Astrocyte (in vitro differentiated cells and primary cell): ENCODE measurements around the gene EXOSC2. TPM values are rescaled to one million over a fixed set of nuclear protein-coding genes. Genes with fewer than 3 reads are reported as not detected.
"Not testable (repeated sequence)": the region's sequence is repeated elsewhere in the genome, so short reads cannot be mapped to it uniquely, and the experiment has no call there.

Source experiments
- DNase-seq: peaks from one replicate; pipeline ENCODE4 v3.0.0-alpha.2; 2010; ENCODE audit warnings: low read depth
- FAIRE-seq: peaks from 2 replicates; lab custom pipeline; 2011; peaks lifted over from hg19 to GRCh38; lab: Jason Lieb, UNC
- H2AFZ ChIP-seq: 2 replicates; pipeline ENCODE4 v1.6.0; 2012; ENCODE audit warnings: low read depth, low read length, inconsistent platforms
- H3K27ac ChIP-seq: 2 replicates; pipeline ENCODE4 v1.5.1; 2011; ENCODE audit warnings: low read depth, low read length, inconsistent platforms
- H3K27me3 ChIP-seq: 2 replicates; pipeline ENCODE4 v1.6.0; 2011; ENCODE audit warnings: low read length, inconsistent platforms; ENCODE audit not compliant: insufficient read depth
- H3K36me3 ChIP-seq: 2 replicates; pipeline ENCODE4 v1.5.1; 2011; ENCODE audit warnings: low read length, inconsistent platforms; ENCODE audit not compliant: insufficient read depth
- H3K4me1 ChIP-seq: 2 replicates; pipeline ENCODE4 v1.5.1; 2011; ENCODE audit warnings: low read length, inconsistent platforms; ENCODE audit not compliant: insufficient read depth
- H3K4me2 ChIP-seq: 2 replicates; pipeline ENCODE4 v1.6.0; 2012; ENCODE audit warnings: low read length, inconsistent platforms
- H3K4me3 ChIP-seq: 2 replicates; pipeline ENCODE4 v1.5.1; 2011; ENCODE audit warnings: low read depth, mild to moderate bottlenecking, low read length, inconsistent platforms; ENCODE audit not compliant: insufficient read depth
- H3K79me2 ChIP-seq: 2 replicates; pipeline ENCODE4 v1.6.0; 2012; ENCODE audit warnings: mild to moderate bottlenecking, low read length, inconsistent platforms; ENCODE audit not compliant: insufficient read depth
- H3K9ac ChIP-seq: 2 replicates; pipeline ENCODE4 v1.6.0; 2012; ENCODE audit warnings: mild to moderate bottlenecking, low read length, inconsistent platforms
- H3K9me3 ChIP-seq: 2 replicates; pipeline ENCODE4 v1.5.1; 2012; ENCODE audit warnings: low read depth, mild to moderate bottlenecking, low read length, inconsistent platforms; ENCODE audit not compliant: insufficient read depth
- H4K20me1 ChIP-seq: 2 replicates; pipeline ENCODE4 v1.6.0; 2012; ENCODE audit warnings: low read length, inconsistent platforms; ENCODE audit not compliant: insufficient read depth
- H3K27ac Mint-ChIP-seq: one replicate; pipeline ENCODE4 v1.8.0; 2021; ENCODE audit warnings: mild to moderate bottlenecking, mixed read lengths; ENCODE audit not compliant: unreplicated experiment
- H3K27me3 Mint-ChIP-seq: one replicate; pipeline ENCODE4 v1.8.0; 2021; ENCODE audit warnings: low read depth, mixed read lengths; ENCODE audit not compliant: unreplicated experiment
- H3K36me3 Mint-ChIP-seq: one replicate; pipeline ENCODE4 v1.8.0; 2021; ENCODE audit warnings: low read depth, mixed read lengths; ENCODE audit not compliant: unreplicated experiment
- H3K4me1 Mint-ChIP-seq: one replicate; pipeline ENCODE4 v1.8.0; 2021; ENCODE audit warnings: low read depth, mixed read lengths; ENCODE audit not compliant: unreplicated experiment
- H3K4me3 Mint-ChIP-seq: one replicate; pipeline ENCODE4 v1.8.0; 2021; ENCODE audit warnings: mild to moderate bottlenecking, moderate library complexity, mixed read lengths; ENCODE audit not compliant: unreplicated experiment
- H3K9me3 Mint-ChIP-seq: one replicate; pipeline ENCODE4 v1.8.0; 2021; ENCODE audit warnings: mild to moderate bottlenecking, mixed read lengths; ENCODE audit not compliant: unreplicated experiment
- EZH2 ChIP-seq: IDR thresholded peaks from 2 replicates; pipeline ENCODE4 v1.6.1; 2012; ENCODE audit warnings: mild to moderate bottlenecking, low read length, inconsistent platforms; ENCODE audit not compliant: insufficient read depth
- total RNA-seq: library from RNA; stranded (reverse); gene quantifications from 2 replicates; pipeline ENCODE4 v1.2.1, GENCODE V29; 2021
- TF ChIP-seq, protein P1 (sequence below): IDR thresholded peaks from 2 replicates; pipeline ENCODE4 v1.5.1; 2011; ENCODE audit warnings: low read depth, mild to moderate bottlenecking, inconsistent platforms, low read length, moderate library complexity; ENCODE audit not compliant: insufficient read depth

EXOSC2 gene
- total RNA-seq, 1 donor from 2014 or later, result 28.1 TPM

DNA sequence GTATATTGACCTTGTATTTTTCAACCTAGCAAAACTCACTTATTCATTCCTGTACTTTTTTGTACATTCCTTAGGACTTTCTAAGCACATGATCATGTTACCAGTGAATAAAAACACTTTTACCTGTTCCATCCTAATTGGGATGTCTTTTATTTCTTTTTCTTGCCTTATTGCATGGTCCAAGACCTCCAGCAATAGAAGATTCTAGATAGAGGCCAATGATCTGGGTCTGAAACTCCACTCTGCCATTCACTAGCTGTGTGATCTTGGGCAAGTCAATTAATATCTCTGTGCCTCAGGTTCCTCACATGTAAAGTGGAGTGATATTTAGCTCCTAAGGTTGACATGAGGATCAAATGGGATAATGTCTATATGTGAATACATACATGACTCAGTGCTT is 8.5 kb upstream of the EXOSC2 start:
- H3K4me1 ChIP-seq, result peaks cover 12% of the 10 kb centered on the region
- no peak overlapping the region for H3K4me3 ChIP-seq
- H3K9ac ChIP-seq, result no peak overlapping the region
- Mint-ChIP-seq H3K36me3 (peaks cover 2% of the 10 kb centered on the region), H3K27ac (no peak overlapping the region), H3K4me1 (peaks cover 2% of the 10 kb centered on the region), H3K9me3 (no peaks in the 10 kb centered on the region), H3K27me3 (peaks cover 9% of the 10 kb centered on the region), H3K4me3 (no peak overlapping the region)
- no peaks in the 10 kb centered on the region for H4K20me1 ChIP-seq
- peaks cover 2% of the 10 kb centered on the region for H3K27me3 ChIP-seq
- no peaks in the 10 kb centered on the region for H3K79me2 ChIP-seq
- H3K4me2 ChIP-seq, result no peak overlapping the region
- FAIRE-seq, result no peak
- H2AFZ ChIP-seq, result no peak overlapping the region
- H3K9me3 ChIP-seq, result no peaks in the 10 kb centered on the region
- TF ChIP-seq, protein P1, sequence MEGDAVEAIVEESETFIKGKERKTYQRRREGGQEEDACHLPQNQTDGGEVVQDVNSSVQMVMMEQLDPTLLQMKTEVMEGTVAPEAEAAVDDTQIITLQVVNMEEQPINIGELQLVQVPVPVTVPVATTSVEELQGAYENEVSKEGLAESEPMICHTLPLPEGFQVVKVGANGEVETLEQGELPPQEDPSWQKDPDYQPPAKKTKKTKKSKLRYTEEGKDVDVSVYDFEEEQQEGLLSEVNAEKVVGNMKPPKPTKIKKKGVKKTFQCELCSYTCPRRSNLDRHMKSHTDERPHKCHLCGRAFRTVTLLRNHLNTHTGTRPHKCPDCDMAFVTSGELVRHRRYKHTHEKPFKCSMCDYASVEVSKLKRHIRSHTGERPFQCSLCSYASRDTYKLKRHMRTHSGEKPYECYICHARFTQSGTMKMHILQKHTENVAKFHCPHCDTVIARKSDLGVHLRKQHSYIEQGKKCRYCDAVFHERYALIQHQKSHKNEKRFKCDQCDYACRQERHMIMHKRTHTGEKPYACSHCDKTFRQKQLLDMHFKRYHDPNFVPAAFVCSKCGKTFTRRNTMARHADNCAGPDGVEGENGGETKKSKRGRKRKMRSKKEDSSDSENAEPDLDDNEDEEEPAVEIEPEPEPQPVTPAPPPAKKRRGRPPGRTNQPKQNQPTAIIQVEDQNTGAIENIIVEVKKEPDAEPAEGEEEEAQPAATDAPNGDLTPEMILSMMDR, result no peak
- TF ChIP-seq EZH2, result no peak
- no peaks in the 10 kb centered on the region for H3K36me3 ChIP-seq
- DNase-seq, result no peak
- no peak overlapping the region for H3K27ac ChIP-seq

DNA sequence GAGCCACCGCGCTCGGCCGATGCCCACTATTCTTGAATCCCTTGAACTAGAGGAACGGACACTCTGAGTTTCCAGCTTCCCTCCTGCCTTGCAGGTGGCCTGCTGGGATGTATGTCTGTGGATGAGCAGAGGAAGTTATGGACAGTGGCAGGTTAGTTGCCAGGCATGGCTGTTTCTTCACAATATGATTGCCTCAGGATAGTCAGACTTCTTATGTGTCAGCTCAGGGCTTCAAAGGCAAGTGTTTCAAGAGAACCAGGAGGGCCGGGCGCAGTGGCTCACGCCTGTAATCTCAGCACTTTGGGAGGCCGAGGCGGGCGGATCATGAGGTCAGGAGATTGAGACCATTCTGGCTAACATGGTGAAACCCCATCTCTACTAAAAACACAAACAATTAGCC is 7.6 kb upstream of the EXOSC2 start:
- H3K4me2 ChIP-seq, H3K79me2 ChIP-seq, H3K9me3 ChIP-seq, H3K27ac ChIP-seq, H3K4me3 Mint-ChIP-seq, DNase-seq, H2AFZ ChIP-seq, H3K36me3 ChIP-seq, H3K4me1 Mint-ChIP-seq, FAIRE-seq, H3K27me3 ChIP-seq, H3K9ac ChIP-seq, H3K27me3 Mint-ChIP-seq, H3K9me3 Mint-ChIP-seq, H4K20me1 ChIP-seq, H3K36me3 Mint-ChIP-seq, H3K27ac Mint-ChIP-seq, H3K4me3 ChIP-seq: not testable (repeated sequence)
- peaks cover 12% of the 10 kb centered on the region for H3K4me1 ChIP-seq

DNA sequence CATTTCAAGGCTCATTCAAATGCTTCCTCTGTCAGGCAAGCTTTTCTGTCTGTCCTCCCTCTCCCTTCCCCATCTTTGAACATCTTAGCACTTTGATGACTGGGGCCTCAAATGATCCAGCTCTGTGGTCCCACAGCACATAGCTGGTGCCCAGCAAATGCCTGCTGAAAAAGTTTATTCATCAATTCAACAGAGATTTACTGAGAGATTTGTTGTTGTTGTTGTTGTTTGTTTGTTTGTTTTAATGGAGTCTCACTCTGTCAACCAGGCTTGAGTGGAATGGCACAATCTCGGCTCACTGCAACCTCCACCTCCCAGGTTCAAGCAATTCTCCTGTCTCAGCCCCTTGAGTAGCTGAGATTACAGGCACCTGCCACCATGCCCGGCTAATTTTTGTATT is 6.0 kb upstream of the EXOSC2 start:
- no peaks in the 10 kb centered on the region for H3K79me2 ChIP-seq
- H3K4me3 ChIP-seq, result no peak overlapping the region
- peaks cover 4% of the 10 kb centered on the region for H3K4me1 ChIP-seq
- H3K27me3 ChIP-seq, result peaks cover 2% of the 10 kb centered on the region
- no peak overlapping the region for H3K27ac ChIP-seq
- TF ChIP-seq, protein P1, result no peak
- TF ChIP-seq EZH2, result no peak
- FAIRE-seq, result no peak
- Mint-ChIP-seq H3K4me1 (peaks cover 2% of the 10 kb centered on the region), H3K27me3 (peaks cover 9% of the 10 kb centered on the region), H3K36me3 (peaks cover 2% of the 10 kb centered on the region), H3K27ac (no peak overlapping the region), H3K9me3 (no peaks in the 10 kb centered on the region), H3K4me3 (no peak overlapping the region)
- no peak for DNase-seq
- H3K36me3 ChIP-seq, result no peaks in the 10 kb centered on the region
- no peaks in the 10 kb centered on the region for H3K9me3 ChIP-seq
- no peak overlapping the region for H3K9ac ChIP-seq
- H2AFZ ChIP-seq, result no peak overlapping the region
- no peak overlapping the region for H3K4me2 ChIP-seq
- H4K20me1 ChIP-seq, result no peaks in the 10 kb centered on the region
